MM.1S (cell line): ENCODE measurements around the gene CENPVL3.

Experiments used
- DNase-seq: peaks from one replicate; pipeline ENCODE4 v3.0.0-alpha.2; 2015
- H2AFZ ChIP-seq: fragments of 300-600 bp; sonication (generic); 2 replicates; pipeline ENCODE4 v1.6.0; 2016; ENCODE audit warnings: antibody characterized with exemption, low read length
- H3F3A ChIP-seq: fragments of 300-600 bp; sonication (generic); 2 replicates; pipeline ENCODE4 v1.6.1; 2016; ENCODE audit warnings: mild to moderate bottlenecking, antibody characterized with exemption, low read length, moderate library complexity, mixed read lengths; ENCODE audit not compliant: insufficient read depth
- H3K27ac ChIP-seq: fragments of 300-600 bp; sonication (generic); 2 replicates; pipeline ENCODE4 v1.5.1; 2016; ENCODE audit warnings: mild to moderate bottlenecking, low read length
- H3K27me3 ChIP-seq: fragments of 300-600 bp; sonication (generic); replicated peaks from 2 replicates; pipeline ENCODE4 v1.6.0; 2016; ENCODE audit warnings: low read length; ENCODE audit not compliant: insufficient read depth
- H3K36me3 ChIP-seq: fragments of 300-600 bp; sonication (generic); replicated peaks from 2 replicates; pipeline ENCODE4 v1.6.1; 2016; ENCODE audit warnings: mild to moderate bottlenecking, low read length, mixed read lengths; ENCODE audit not compliant: insufficient read depth
- H3K4me1 ChIP-seq: fragments of 300-600 bp; sonication (generic); 2 replicates; pipeline ENCODE4 v1.6.1; 2016; ENCODE audit warnings: low read length, mixed read lengths
- H3K4me2 ChIP-seq: fragments of 300-600 bp; sonication (generic); 2 replicates; pipeline ENCODE4 v1.6.0; 2016; ENCODE audit warnings: low read depth, low read length
- H3K4me3 ChIP-seq: fragments of 300-600 bp; sonication (generic); 2 replicates; pipeline ENCODE4 v1.5.1; 2016; ENCODE audit warnings: low read length, mixed read lengths
- H3K79me2 ChIP-seq: fragments of 300-600 bp; sonication (generic); 2 replicates; pipeline ENCODE4 v1.6.1; 2016; ENCODE audit warnings: mixed run types, low read length, mixed read lengths
- H3K9ac ChIP-seq: fragments of 300-600 bp; sonication (generic); 2 replicates; pipeline ENCODE4 v1.6.1; 2016; ENCODE audit warnings: low read length, mixed read lengths
- H3K9me2 ChIP-seq: fragments of 300-600 bp; sonication (generic); replicated peaks from 2 replicates; pipeline ENCODE4 v1.6.1; 2016; ENCODE audit warnings: mild to moderate bottlenecking, low read length, mixed read lengths; ENCODE audit not compliant: insufficient read depth
- H3K9me3 ChIP-seq: fragments of 300-600 bp; sonication (generic); replicated peaks from 2 replicates; pipeline ENCODE4 v1.6.1; 2016; ENCODE audit warnings: mild to moderate bottlenecking, low read length, mixed read lengths; ENCODE audit not compliant: insufficient read depth
- H4K20me1 ChIP-seq: fragments of 300-600 bp; sonication (generic); 2 replicates; pipeline ENCODE4 v1.6.1; 2016; ENCODE audit warnings: mild to moderate bottlenecking, low read length, moderate library complexity, mixed read lengths; ENCODE audit not compliant: insufficient read depth
- CTCF ChIP-seq: fragments of 300-600 bp; sonication (generic); IDR thresholded peaks from 2 replicates; pipeline ENCODE4 v1.5.1; 2016; ENCODE audit warnings: antibody characterized with exemption, low read length, mixed read lengths
- EZH2 ChIP-seq: fragments of 300-600 bp; sonication (generic); optimal IDR thresholded peaks from 2 replicates; pipeline ENCODE3; 2017; ENCODE audit warnings: low read depth, mild to moderate bottlenecking, antibody characterized with exemption, low read length, mixed read lengths
- EZH2phosphoT487 ChIP-seq: fragments of 300-600 bp; sonication (generic); IDR thresholded peaks from 2 replicates; pipeline ENCODE4 v1.6.1; 2018; ENCODE audit warnings: antibody characterized with exemption, low read length

CENPVL3 gene

GRCh38 chrX:51569561-51569960 is 49.2 kb downstream of the CENPVL3 start:
- H3K9me3 ChIP-seq: no peaks in the 10 kb centered on the region
- DNase-seq: no peak

GRCh38 chrX:51568586-51568985 is 50.1 kb downstream of the CENPVL3 start:
- H4K20me1 ChIP-seq: no peaks in the 10 kb centered on the region

More at GRCh38 chrX:51569561-51569960, 49.2 kb downstream of the CENPVL3 start:
- H3K4me3 ChIP-seq: no peak overlapping the region
- no peak overlapping the region for H2AFZ ChIP-seq
- H3K79me2 ChIP-seq: no peaks in the 10 kb centered on the region
- H3K27me3 ChIP-seq: no peaks in the 10 kb centered on the region
- H4K20me1 ChIP-seq: no peaks in the 10 kb centered on the region
- H3K27ac ChIP-seq: no peak overlapping the region
- H3F3A ChIP-seq: no peaks in the 10 kb centered on the region
- no peak overlapping the region for H3K9ac ChIP-seq
- TF ChIP-seq CTCF: no peak
- no peak for TF ChIP-seq EZH2phosphoT487
- TF ChIP-seq EZH2: no peak
- no peaks in the 10 kb centered on the region for H3K9me2 ChIP-seq
- H3K4me2 ChIP-seq: no peak overlapping the region
- H3K36me3 ChIP-seq: no peaks in the 10 kb centered on the region
- no peaks in the 10 kb centered on the region for H3K4me1 ChIP-seq

More at GRCh38 chrX:51568586-51568985, 50.1 kb downstream of the CENPVL3 start:
- no peaks in the 10 kb centered on the region for H3K79me2 ChIP-seq
- H3K9ac ChIP-seq: no peak overlapping the region
- H3K4me3 ChIP-seq: no peak overlapping the region
- no peaks in the 10 kb centered on the region for H3K36me3 ChIP-seq
- H3K4me1 ChIP-seq: no peaks in the 10 kb centered on the region
- DNase-seq: no peak
- no peak overlapping the region for H3K27ac ChIP-seq
- no peaks in the 10 kb centered on the region for H3K9me2 ChIP-seq
- no peaks in the 10 kb centered on the region for H3F3A ChIP-seq
- no peaks in the 10 kb centered on the region for H3K9me3 ChIP-seq
- no peak overlapping the region for H3K4me2 ChIP-seq
- no peak overlapping the region for H2AFZ ChIP-seq
- TF ChIP-seq EZH2phosphoT487: no peak
- no peak for TF ChIP-seq CTCF
- no peak for TF ChIP-seq EZH2
- H3K27me3 ChIP-seq: no peaks in the 10 kb centered on the region
